Measurements from ENCODE around the gene MRC1. TPM values are rescaled to one million over a fixed set of nuclear protein-coding genes. Genes with fewer than 3 reads are reported as not detected.

The MRC1 gene
- total and polyA plus RNA-seq, 4 donors, result 14.0 to 161 (median 43.6) TPM

GRCh38 chr10:17882557-17882956, 73.4 kb downstream of the MRC1 start:
- H3K4me3 ChIP-seq, result no peak overlapping the region
- peaks cover 0 to 4% (median 0%) of the 10 kb centered on the region in 4 donors for H3K36me3 ChIP-seq (ENCODE audit: control insufficient read depth in 4 of 4, insufficient read depth in 4 of 4, low read length in 4 of 4)
- no peak overlapping the region for H3K27ac ChIP-seq (ENCODE audit: low read depth in 1 of 2, low read length in 1 of 2)
- H3K9ac ChIP-seq (ENCODE audit: insufficient read depth in 1 of 2, low read length in 2 of 2), result no peak overlapping the region
- DNase-seq (no peak), ATAC-seq (ENCODE audit: insufficient read depth, low FRiP score) (no peak)
- peaks cover 0 to 2% (median 0%) of the 10 kb centered on the region in 4 donors for H3K9me3 ChIP-seq (ENCODE audit: control insufficient read depth in 4 of 4, insufficient read depth in 3 of 4, low read length in 3 of 4)
- H3K4me1 ChIP-seq (ENCODE audit: control insufficient read depth in 5 of 5, insufficient read depth in 5 of 5, low read length in 5 of 5), result no peaks in the 10 kb centered on the region
- 48 to 74% methylated on average over 1 of the region's 1 CpG for WGBS, 2 donors
- TF ChIP-seq, protein P1, sequence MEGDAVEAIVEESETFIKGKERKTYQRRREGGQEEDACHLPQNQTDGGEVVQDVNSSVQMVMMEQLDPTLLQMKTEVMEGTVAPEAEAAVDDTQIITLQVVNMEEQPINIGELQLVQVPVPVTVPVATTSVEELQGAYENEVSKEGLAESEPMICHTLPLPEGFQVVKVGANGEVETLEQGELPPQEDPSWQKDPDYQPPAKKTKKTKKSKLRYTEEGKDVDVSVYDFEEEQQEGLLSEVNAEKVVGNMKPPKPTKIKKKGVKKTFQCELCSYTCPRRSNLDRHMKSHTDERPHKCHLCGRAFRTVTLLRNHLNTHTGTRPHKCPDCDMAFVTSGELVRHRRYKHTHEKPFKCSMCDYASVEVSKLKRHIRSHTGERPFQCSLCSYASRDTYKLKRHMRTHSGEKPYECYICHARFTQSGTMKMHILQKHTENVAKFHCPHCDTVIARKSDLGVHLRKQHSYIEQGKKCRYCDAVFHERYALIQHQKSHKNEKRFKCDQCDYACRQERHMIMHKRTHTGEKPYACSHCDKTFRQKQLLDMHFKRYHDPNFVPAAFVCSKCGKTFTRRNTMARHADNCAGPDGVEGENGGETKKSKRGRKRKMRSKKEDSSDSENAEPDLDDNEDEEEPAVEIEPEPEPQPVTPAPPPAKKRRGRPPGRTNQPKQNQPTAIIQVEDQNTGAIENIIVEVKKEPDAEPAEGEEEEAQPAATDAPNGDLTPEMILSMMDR (IDR thresholded peaks at IDR 0.05; ENCODE audit: control extremely low read depth, extremely low read depth), result no peak
- H3K27me3 ChIP-seq (ENCODE audit: control insufficient read depth in 3 of 3, insufficient read depth in 3 of 3, low read length in 2 of 3), result no peaks in the 10 kb centered on the region

DNA sequence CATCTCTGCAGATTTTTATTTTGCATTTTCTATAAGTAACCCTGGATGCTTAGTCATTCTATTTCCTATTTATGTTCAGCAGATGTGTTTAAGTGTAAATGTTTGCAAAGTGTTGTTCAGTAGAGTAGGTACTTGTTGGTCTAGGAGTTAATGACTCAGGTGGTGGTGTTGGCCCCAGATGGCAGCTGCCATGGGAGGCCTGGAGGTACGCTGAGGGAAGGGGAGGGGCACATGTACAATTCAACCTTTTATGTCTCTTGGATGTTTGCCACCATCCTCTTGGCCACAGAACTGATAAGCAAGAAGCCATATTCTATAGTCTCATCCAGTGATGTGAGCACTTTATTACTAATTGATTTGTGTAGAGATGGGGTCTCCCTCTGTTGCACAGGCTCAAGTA, 74.5 kb downstream of the MRC1 start:
- Histone ChIP-seq H3K9me3 (ENCODE audit: control insufficient read depth in 4 of 4, insufficient read depth in 3 of 4, low read length in 3 of 4) (peaks cover 0 to 2% (median 0%) of the 10 kb centered on the region in 4 donors), H3K4me1 (ENCODE audit: control insufficient read depth in 5 of 5, insufficient read depth in 5 of 5, low read length in 5 of 5) (no peaks in the 10 kb centered on the region), H3K36me3 (ENCODE audit: control insufficient read depth in 4 of 4, insufficient read depth in 4 of 4, low read length in 4 of 4) (peaks cover 0 to 4% (median 0%) of the 10 kb centered on the region in 4 donors), H3K4me3 (no peak overlapping the region), H3K27ac (ENCODE audit: low read depth in 1 of 2, low read length in 1 of 2) (no peak overlapping the region), H3K9ac (ENCODE audit: insufficient read depth in 1 of 2, low read length in 2 of 2) (no peak overlapping the region), H3K27me3 (ENCODE audit: control insufficient read depth in 3 of 3, insufficient read depth in 3 of 3, low read length in 2 of 3) (no peaks in the 10 kb centered on the region)
- DNase-seq, result no peak
- no peak for ATAC-seq (ENCODE audit: insufficient read depth, low FRiP score)
- TF ChIP-seq, protein P1 (IDR thresholded peaks at IDR 0.05; ENCODE audit: control extremely low read depth, extremely low read depth), result no peak
- 67 to 82% methylated on average over 1 of the region's 1 CpG for WGBS, 2 donors

GRCh38 chr10:17888189-17888588, 79.0 kb downstream of the MRC1 start:
- ATAC-seq (ENCODE audit: insufficient read depth, low FRiP score) (no peak), DNase-seq (no peak)
- H3K4me1 ChIP-seq (ENCODE audit: control insufficient read depth in 5 of 5, insufficient read depth in 5 of 5, low read length in 5 of 5), result no peaks in the 10 kb centered on the region
- H3K9ac ChIP-seq (ENCODE audit: insufficient read depth in 1 of 2, low read length in 2 of 2), result no peak overlapping the region
- H3K27ac ChIP-seq (ENCODE audit: low read depth in 1 of 2, low read length in 1 of 2), result no peak overlapping the region
- H3K9me3 ChIP-seq (ENCODE audit: control insufficient read depth in 4 of 4, insufficient read depth in 3 of 4, low read length in 3 of 4), result no peaks in the 10 kb centered on the region
- H3K27me3 ChIP-seq (ENCODE audit: control insufficient read depth in 3 of 3, insufficient read depth in 3 of 3, low read length in 2 of 3), result no peaks in the 10 kb centered on the region
- H3K4me3 ChIP-seq, result no peak overlapping the region
- peaks cover 0 to 1% (median 0%) of the 10 kb centered on the region in 4 donors for H3K36me3 ChIP-seq (ENCODE audit: control insufficient read depth in 4 of 4, insufficient read depth in 4 of 4, low read length in 4 of 4)
- TF ChIP-seq, protein P1 (IDR thresholded peaks at IDR 0.05; ENCODE audit: control extremely low read depth, extremely low read depth), result no peak

DNA sequence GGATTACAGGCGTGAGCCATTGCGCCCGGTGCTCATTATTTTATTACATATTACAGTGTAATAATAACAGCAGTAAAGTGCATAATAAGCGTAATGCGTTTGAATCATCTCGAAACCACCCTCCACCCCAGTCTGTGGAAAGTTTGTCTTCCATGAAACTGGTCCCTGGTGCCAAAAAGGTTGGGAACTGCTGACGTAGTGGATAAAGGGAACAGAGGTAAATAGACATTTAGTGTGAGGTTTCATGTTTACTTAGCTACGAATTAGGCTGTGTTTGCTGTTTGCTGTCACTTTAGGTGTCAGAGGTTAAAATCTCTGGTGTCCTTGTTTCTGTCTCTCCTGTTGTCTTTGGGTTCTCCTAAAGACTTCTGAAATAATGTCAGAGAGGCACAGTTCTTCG, 82.3 kb downstream of the MRC1 start:
- H3K27me3 ChIP-seq (ENCODE audit: control insufficient read depth in 3 of 3, insufficient read depth in 3 of 3, low read length in 2 of 3), result no peaks in the 10 kb centered on the region
- H3K9me3 ChIP-seq (ENCODE audit: control insufficient read depth in 4 of 4, insufficient read depth in 3 of 4, low read length in 3 of 4), result no peaks in the 10 kb centered on the region
- no peak for ATAC-seq (ENCODE audit: insufficient read depth, low FRiP score)

More for the DNA sequence above, 82.3 kb downstream of the MRC1 start:
- no peak overlapping the region for H3K4me3 ChIP-seq
- TF ChIP-seq, protein P1 (IDR thresholded peaks at IDR 0.05; ENCODE audit: control extremely low read depth, extremely low read depth), result no peak
- whole genome bisulfite sequencing, 2 donors, result 87 to 88% methylated on average over 9 of the region's 9 CpGs
- H3K27ac ChIP-seq (ENCODE audit: low read depth in 1 of 2, low read length in 1 of 2), result no peak overlapping the region
- no peak for DNase-seq
- H3K36me3 ChIP-seq (ENCODE audit: control insufficient read depth in 4 of 4, insufficient read depth in 4 of 4, low read length in 4 of 4), result no peaks in the 10 kb centered on the region
- H3K9ac ChIP-seq (ENCODE audit: insufficient read depth in 1 of 2, low read length in 2 of 2), result no peak overlapping the region
- no peaks in the 10 kb centered on the region for H3K4me1 ChIP-seq (ENCODE audit: control insufficient read depth in 5 of 5, insufficient read depth in 5 of 5, low read length in 5 of 5)
